HG02885 (cell line): ENCODE measurements around the gene BCR.

ENCODE experiments used
- ATAC-seq: cut with Tn5 transposase; IDR thresholded peaks from one replicate; pipeline ENCODE4 v1.9.1; 2021; ENCODE audit warnings: mild to moderate bottlenecking; ENCODE audit not compliant: unreplicated experiment, poor library complexity

BCR gene

GRCh38 chr22:23168391-23169042, 11.8 kb upstream of the BCR start:
- ATAC-seq, result no peak

GRCh38 chr22:23169043-23169406, 11.3 kb upstream of the BCR start:
- no peak for ATAC-seq

GRCh38 chr22:23175817-23176644, 4.3 kb upstream of the BCR start:
- no peak for ATAC-seq

DNA sequence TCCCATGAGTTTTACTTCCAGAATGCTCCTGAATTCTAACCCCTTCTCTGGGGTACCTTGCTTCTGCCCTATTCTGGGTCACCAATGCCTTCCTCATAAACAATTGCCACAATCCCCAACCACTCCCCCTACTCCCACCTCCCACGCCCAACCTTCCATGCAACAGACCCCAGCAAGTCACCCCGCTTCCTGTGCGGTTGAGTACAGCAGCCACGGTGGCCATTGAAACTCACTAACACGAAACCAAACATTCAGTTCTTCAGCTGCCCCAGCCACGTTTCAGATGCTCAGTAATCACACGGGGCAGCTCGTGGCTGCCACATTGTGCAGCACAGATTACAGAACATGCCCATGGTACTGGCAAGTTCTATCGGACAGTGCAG, 3.7 kb upstream of the BCR start:
- ATAC-seq, result no peak

GRCh38 chr22:23177197-23177596, 3.1 kb upstream of the BCR start:
- no peak for ATAC-seq

DNA sequence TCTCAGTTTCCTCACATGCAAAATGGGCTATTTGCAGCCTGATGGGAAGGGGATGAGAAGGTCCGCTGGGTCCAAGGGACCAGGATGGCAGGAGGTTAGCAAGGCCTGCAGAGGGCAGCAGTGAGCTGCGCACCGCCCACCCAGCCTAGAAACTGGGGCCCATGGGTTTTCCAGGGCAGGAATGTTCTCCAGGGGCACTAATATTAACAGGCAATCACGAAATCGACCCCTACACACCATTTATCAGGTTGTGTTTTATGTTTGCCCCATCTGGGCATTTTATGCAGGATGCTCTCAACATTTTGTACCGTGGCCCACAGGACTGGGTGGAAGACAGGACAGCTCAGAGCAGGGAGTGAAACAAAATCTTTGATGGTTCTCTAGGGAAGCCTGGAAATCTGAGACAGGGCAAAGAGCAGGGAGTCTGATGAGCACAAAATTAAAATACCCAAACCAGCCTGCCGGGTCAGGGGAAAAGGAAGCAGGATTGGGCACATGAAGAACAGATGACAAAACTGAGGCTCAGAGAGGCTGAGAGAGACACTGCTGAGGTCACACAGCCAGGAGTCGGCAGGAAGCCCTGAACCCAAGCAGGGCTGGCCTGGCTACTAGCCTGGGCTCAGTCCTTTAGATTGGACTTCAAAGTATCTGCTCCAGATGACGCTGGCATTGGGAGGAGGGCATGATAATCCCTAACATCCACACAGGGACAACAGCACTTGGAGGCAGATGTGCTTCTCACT, 1.6 kb upstream of the BCR start:
- no peak for ATAC-seq

GRCh38 chr22:23179381-23180299, 669 bp upstream of the BCR start:
- ATAC-seq, result no peak

DNA sequence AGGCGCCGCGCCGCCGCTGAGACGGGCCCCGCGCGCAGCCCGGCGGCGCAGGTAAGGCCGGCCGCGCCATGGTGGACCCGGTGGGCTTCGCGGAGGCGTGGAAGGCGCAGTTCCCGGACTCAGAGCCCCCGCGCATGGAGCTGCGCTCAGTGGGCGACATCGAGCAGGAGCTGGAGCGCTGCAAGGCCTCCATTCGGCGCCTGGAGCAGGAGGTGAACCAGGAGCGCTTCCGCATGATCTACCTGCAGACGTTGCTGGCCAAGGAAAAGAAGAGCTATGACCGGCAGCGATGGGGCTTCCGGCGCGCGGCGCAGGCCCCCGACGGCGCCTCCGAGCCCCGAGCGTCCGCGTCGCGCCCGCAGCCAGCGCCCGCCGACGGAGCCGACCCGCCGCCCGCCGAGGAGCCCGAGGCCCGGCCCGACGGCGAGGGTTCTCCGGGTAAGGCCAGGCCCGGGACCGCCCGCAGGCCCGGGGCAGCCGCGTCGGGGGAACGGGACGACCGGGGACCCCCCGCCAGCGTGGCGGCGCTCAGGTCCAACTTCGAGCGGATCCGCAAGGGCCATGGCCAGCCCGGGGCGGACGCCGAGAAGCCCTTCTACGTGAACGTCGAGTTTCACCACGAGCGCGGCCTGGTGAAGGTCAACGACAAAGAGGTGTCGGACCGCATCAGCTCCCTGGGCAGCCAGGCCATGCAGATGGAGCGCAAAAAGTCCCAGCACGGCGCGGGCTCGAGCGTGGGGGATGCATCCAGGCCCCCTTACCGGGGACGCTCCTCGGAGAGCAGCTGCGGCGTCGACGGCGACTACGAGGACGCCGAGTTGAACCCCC, 798 bp downstream of the BCR start:
- peak; percentile 5 for ATAC-seq

- ATAC-seq, result no peak
These were observed 1.5 kb downstream of the BCR start for GRCh38 chr22:23181721-23182308.

DNA sequence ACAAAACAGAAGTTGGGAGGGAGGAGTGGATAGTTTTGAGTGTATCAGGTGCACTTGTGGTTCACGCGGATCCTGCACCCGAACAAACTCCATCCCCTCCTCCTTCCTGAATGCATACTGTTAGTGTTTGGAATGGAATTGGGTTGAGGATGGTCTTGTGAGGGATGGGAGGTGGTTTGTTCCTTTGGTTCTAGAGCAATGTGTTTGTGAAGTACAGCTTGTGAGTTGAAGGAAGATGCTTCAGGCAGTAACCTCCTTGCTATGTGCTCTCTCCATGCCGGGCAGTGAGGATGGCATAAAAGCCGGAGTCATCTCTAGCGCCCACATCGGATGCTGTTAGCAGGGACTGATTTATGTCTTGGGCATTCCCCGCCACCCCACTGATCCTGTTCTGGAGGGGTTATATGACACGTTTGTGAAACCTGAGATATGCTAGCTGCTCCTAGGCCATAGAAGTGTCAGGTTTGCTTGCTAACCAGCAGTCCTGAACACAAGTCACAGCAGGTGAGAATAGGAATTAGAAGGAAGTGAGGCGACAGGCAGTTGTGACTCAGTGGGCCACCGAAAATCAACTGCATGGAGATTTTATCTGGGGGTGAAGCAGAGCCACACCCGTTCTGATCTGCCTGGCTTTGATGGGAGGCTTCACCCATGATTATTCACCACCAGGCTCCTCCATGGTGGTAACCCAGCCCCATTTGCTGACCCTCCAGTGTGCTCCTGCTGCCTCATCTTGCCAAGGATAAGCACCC, 2.2 kb downstream of the BCR start:
- no peak for ATAC-seq

- no peak for ATAC-seq
These were observed 2.9 kb downstream of the BCR start for GRCh38 chr22:23183061-23183698.

DNA sequence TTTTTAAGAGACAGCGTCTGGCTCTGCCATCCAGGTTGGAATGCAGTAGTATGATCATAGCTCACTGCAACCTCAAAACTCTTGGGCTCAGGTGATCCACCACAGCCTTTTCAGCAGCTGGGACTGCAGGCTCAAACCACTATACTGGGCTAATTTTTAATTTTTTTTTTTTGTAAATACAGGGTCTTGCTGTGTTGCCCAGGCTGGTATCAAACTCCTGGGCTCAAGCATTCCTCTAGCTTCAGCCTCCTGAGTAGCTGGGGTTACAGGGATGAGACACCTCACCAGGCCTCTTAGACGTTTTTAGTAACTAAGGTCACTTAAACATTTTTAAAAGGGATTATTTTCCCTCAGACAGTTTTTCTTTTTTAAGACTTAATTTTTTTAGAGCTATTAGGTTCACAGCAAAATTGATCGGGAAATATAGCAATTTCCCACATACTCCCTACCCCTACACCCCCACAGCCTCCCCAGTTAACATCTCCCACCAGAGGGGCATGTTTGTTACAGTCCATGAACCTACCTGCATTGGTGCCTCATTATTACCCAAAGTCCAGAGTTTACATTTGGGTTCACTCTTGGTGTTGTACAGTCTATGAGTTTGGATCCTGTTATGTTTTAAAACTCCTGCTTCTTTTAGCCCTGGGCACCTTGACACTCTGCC, 3.9 kb downstream of the BCR start:
- no peak for ATAC-seq

DNA sequence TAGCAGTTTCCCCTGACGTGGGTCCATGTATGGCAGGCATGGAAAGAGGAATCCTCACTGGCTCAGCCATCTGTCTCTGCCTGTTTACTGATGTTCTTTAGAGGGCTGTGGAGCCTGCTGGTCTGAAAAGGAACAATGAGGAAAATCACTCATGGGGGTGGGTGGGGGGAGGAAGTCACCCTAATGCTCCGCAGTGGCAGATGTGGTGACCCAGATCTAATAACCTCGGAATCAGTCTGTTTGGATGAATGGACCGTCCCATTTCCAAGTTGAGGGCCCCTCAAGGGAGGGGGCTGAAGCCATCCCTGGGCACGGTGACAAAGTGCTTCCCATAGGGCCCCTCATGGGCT, 4.4 kb downstream of the BCR start:
- no peak for ATAC-seq

GRCh38 chr22:23187211-23187610, 6.9 kb downstream of the BCR start:
- no peak for ATAC-seq

- ATAC-seq, result no peak
These were observed 7.8 kb downstream of the BCR start for GRCh38 chr22:23187871-23188700.

DNA sequence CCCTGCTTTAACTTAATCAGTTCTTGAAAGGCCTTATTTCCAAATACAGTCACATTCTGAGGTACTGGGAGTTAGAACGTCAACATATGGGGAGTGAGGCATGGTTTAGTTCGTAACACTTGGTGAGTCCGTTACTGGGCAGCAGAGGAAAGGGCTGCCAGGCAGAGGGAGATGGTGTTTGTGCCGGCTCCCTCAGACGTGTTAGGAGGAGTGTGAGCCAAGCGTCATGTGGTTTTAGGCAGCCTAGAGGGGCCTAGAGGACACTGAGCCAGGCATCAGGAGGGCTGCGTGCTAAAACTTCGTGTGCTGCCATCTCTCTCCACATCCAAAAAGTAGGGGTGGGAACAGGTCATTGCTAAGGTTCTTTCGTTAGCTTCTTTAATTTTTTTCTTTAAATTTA, 10.2 kb downstream of the BCR start:
- ATAC-seq, result no peak

GRCh38 chr22:23192133-23192532, 11.8 kb downstream of the BCR start:
- ATAC-seq, result no peak
